HG03432 (cell line): ENCODE results near the gene TINCR.
"Not testable (repeated sequence)": the region's sequence is repeated elsewhere in the genome, so short reads cannot be mapped to it uniquely, and the experiment has no call there.

Source experiments
- ATAC-seq: cut with Tn5 transposase; IDR thresholded peaks from one replicate; pipeline ENCODE4 v1.9.1; 2021; ENCODE audit warnings: mild to moderate bottlenecking, moderate library complexity; ENCODE audit not compliant: unreplicated experiment

The TINCR gene

DNA sequence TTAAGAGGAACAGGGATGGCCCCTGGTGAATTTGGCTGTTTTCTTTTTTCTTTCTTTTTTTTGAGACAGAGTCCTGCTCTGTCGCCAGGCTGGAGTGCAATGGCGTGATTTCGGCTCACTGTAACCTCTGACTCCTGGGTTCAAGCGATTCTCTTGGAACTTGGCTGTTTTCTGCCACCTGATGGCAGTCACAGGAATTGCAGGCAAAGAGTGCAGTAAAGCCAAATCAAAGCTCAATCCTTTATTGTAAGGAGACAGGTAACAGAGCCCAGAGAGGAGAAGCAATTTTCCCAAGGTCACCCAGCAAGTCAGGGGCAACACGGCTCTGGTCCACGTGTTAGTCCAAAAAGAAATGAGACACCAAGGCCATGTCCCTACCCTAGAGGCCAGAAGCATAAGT is 6.2 kb downstream of the TINCR start:
- ATAC-seq = no peak

DNA sequence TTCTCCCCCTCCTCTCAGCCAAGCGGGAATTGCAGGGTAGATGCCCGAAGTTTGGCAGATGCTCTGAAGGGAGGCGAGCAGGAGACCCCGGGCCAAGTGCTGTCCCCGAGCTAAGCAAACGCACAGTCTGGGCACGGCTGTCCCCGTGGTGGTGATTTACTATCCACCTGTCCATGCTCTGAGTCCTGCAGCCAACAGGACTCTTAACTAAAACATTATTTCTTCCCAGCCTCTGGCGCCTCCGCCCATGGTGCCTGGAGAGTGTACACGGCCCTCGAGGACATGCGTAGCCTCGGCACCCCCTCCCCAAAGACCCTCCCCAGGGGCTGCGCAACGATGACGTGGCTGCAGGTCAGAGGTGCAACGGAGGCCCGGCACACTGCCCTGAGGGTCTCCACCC is 7.6 kb downstream of the TINCR start:
- no peak for ATAC-seq

DNA sequence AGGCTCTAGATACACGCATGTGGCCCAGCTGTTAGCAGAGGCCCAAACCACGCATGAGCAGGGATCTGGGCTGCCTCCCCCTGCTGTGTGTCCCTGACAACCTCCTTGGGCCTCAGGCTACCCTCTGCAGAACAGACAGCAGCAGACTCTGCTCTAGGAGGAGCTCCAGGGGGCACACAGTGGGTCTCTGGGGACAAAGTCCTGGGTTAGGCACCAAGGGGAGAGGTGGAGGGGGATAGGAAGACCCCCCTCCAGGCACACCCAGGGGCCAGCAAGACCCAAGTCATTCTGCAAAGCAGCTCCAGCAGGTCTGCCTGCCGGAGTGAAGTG is 8.0 kb downstream of the TINCR start:
- no peak for ATAC-seq

DNA sequence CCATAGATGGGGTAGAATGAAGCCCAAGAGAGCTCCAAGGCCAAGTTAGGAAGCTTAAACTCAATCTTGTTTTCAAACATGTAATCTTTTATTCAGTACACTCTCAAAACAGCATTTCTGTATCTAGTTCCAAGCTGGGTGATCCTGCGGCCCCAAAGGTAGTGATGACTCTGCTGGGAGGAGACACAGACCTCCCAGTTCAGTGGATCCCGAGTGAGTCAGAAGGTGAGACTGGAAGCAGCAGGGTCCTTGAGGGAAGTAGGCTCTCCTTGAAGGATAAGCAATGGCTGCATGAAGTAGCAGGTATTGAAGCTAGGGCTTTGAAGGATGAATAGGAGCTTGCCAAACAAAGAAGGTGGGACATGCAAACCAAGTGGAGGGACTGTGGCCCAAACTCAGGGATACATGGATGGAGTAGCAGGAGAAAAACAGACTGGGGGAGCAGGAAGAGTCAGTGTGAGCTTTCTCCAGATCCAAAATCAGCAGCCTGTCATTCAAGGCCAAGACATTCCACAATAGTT is 9.6 kb downstream of the TINCR start:
- no peak for ATAC-seq

DNA sequence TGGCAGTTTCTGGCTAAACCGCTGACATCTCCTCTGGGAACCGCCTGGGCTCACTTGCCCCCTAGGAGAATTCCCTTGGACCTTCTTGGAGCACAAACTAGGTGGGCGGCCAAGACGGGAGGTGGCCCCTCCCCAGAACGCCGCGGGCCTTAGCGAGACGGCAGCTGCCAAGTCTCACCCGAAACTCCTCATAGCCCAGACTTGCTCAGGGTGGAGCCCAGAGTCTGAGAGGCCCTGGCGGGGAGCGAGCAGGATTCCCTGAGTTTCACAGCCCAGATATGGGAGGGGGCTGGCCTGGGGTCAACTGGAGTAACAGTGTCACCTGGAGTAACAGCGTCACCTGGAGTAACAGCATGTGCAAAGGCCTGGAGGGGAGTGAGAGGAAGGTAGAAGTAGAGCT is 10.1 kb downstream of the TINCR start:
- no peak for ATAC-seq

DNA sequence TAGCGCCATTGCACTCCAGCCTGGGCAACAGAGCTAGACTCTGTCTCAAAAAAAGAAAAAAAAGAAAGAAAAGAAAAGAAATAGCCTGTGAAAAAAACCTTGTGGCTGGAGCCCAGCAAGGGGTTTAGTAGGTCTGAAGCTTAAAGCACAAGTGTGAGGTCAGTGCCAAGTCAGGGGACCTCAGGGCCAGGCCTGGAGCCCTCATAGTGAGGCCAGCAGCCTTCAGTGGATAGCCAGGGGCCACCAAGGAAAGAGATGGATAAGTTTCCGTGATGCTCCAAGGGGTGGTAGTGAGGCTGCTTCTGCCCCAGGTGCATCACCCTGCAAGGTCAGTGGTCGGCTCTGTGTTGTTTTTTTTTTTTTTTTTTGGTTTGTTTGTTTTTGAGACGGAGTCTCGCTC is 12.9 kb downstream of the TINCR start:
- no peak for ATAC-seq

DNA sequence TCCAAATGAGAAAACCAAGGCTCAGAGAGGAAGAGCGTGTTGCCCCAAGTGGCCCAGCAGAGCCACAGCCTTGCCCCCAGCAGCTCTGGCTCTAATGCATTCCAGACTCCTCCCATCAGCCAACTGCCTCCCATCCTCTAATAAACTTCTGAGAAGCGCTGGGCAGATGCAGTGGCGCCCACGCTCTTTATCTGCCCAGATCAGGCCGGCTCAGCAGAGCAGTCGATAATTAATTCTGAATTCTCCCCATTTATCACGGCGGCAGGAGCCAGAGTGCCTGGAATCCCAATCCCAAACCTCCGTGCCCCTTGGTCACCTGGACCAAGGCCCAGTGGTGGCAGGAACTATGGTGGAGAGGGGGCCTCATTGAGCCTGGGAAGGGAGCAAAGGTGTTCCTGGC is 13.9 kb downstream of the TINCR start:
- no peak for ATAC-seq

DNA sequence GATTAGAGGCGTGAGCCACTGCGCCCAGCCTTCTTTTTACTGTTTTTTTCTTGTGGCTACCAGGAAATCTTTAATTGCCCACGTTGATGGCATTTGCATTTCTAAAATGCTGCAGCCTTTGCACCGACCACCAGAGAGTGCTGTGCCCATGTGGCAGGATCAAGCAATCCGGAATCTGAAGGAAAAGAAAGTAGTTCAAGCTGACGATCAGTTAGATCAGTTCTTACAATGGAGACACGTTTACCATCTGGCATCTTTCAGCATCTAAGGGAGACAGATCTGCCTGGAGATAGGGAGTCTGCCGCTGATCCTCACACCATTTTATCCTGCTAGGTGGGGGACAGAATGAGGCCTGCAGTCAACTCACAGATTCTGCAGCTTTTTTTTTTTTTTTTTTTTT is 19.9 kb downstream of the TINCR start:
- no peak for ATAC-seq

DNA sequence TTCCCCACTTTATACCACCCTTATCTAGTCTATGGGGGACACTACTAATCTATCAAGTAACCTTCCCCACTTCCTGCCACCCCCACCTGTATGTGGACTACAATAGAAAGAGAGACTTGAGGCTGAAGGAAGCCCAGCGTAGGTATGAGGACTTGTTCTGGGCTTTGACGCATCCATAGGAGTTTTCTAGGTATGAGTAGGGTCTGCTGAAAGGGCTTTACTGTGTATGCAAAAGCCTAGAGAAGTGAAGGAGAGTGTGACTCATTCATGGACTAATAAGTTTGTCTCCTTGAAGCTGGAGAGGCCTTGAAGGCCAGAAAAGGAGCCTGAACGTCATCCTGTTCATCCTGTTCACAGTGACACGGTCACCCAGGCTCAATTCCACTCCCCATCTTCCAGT is 21.8 kb downstream of the TINCR start:
- ATAC-seq = no peak

DNA sequence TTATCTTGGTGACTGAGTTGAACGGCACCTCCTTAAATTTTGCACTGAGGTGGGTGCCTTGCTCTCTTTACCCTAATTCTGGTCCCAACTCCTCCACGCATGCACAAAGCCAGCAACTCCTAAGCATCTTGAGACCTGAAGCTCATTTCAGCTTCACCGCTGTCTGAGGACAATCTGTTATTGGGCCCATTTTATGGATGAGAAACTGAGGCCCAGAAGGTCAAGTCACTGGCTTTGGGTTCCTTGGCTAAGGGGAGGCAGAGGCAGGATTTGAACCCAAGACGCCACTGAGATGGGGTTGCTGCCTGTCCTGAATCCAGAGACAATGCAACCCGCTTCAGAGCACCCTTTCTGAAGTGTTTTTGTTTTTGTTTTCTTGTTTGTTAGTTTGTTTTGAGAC is 22.7 kb downstream of the TINCR start:
- no peak for ATAC-seq

DNA sequence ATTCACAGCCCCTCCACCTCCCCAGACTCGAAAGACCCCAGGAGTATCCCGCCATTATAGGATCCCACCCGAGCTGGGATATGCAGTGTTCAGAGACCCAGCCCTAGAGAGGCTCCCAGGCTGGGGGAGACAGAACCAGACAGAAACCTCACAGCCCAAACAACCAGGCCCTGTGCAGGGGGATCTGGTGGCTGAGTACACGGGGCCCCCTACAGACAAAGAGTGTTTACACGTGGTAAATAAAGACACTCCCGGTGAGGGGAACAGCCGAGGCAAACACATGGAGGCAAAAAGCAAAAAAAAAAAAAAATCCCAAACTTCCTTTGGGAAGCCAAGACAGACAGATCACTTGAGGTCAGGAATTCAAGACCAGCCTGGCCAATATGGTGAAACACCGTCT is 25.1 kb downstream of the TINCR start:
- no peak for ATAC-seq

DNA sequence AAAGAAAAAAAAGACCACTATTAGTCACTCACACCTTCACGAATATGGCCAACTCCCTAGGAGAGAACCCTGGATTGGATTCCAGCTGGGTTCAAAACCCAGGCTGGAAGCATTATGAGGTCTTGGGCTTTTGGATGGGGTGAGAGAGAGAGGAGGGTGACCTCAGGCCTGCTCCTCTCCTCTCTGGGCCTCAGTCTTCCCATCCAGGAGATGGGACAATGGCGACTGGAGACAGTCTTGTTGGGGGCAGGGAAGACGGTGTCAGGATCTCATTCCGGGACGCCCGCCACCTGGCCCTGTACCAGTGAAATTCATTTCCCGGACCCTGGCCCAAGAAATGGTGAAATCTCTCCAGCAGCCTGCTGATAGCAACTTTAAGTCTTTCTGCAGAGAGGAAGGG is 26.3 kb downstream of the TINCR start:
- ATAC-seq = no peak

DNA sequence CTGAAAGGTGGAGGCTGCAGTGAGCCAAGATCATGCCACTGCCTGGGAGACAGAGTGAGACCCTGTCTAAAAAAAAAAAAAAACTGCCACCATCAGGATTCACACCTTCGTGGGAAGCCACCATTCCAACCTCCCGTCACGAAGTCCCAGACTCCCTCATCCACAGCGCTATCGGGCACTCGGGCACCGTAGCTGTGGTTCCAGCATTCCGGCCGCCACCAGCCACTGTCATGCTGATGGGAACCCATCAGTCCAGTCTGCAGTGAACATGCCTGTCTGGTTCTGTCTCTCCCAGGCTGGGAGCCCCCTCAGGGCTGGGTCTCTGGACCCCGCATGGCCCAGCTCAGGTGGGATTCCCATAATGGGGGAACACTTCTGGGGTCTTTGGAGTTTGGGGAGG is 27.5 kb downstream of the TINCR start:
- no peak for ATAC-seq

DNA sequence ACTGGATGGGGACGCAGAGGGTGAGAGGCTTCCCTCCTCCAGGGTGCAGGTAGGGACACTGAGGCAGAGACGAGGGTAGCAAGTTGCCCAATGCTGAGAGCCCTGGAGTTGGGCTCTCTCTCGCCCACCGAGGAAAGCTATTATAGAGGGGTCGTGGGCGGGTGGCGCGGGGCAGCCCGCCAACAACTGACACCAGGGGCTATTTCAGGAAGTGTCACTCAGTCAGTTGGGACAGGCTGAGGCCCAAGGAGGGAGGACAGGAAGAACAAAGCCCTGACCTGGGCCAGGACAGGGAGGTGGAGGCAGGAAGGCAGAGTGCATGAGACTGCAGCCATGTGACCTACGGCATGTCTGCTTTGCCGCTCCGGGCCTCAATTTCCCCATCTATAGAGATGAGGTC is 29.9 kb downstream of the TINCR start:
- ATAC-seq = no peak

DNA sequence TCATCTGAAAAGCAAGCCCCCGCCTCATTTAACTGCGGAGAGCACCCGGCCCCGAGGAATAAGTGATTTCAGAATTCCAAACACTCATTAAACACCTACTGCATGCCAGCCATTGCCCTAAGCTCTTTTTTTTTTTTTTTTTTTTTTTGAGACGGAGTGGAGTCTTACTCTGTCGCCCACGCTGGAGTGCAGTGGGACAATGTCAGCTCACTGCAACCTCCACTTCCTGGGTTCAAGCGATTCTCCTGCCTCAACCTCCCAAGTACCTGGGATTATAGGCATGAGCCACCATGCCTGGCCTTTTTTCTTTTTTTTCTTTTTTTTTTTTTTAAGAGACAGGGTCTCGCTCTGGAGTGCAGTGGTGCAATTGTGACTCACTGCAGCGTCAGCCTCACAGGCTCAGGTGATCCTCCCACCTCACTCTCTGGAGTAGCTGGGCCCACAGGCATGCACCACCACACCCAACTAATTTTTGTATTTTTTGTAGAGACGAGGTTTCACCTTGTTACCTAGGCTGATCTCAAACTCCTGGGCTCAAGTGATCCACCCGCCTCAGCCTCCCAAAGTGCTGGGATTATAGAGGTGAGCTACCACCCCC is 30.7 kb downstream of the TINCR start:
- ATAC-seq = not testable (repeated sequence)

DNA sequence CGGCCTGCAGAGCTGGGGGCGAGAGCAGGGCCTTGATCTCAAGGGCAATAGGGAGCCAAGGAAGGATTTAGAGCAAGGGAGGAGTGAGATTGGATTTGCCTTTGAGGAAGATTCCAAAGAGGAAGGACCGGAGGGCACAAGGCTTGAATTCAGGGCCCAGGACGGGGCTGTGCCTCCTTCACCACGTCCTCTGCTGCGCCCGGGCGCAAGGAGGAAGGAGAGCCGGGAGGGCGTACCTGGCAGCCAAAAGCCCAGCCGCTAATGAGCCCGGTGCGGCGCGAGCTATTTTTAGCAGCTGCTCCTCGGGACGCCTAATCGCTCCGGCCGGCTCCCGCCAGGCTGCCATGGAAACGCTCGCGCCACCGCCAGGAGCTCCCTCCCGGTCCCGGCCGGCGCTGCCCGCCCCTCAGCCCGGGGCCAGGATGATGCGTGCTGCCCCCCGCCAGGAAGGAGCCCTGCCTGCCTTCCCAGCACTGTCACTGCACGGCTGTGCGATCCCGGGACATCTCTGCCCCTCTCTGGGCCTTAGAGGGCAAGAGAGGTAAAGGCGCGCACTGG is 31.3 kb downstream of the TINCR start:
- ATAC-seq = no peak

DNA sequence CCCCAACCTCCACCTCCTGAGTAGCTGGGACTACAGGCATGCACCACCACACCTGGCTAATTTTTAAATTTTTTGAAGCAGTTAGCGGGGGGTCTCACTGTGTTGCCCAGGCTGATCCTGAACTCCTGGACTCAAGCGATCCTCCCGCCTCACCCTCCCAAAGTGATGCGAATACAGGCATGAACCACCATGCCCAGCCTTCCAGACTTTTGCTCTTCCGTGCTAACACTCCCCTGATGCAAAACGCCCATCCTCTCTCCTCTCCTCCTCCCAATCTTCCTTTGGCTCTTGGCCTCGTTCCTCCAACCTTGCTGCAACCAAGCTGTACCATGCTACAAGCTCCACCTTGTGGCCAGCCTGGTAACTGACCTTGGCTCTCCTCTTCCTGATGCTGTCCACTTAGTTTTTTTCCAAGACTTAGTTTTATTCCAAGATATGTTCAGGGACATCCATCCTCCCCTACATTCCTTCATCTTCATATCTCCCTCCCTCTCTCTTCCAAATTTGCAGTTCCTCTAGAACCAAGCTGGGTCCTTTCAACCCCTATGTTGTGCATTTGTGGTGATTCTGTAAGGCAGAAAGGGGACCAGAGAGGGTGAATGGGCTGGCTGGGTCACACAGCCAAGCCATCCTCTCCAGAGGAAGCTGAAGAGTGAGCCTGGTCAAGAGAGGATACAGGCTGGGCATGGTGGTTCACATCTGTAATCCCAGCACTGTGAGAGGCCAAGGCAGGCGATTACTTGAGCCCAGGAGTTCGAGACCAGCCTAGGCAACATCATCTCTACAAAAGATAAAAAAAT is 32.8 kb downstream of the TINCR start:
- ATAC-seq = no peak

DNA sequence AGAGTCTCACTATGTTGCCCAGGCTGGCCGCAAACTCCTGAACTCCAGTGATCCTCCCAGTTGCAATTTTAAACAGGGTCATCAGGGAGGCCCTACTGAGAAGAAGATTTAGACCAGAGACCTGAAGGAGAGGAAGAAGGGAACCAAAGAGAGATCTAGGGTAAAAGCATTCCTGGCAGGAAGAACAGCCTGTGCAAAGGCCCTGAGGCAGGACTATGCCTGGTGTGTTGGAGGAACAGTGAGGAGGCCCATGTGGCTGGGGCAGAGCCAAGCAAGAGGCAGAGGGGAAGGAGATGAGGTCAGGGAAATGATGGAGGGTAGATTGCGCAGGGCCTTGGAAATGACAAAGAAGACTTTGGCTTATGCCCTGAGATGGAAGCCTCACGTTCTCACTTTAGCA is 34.5 kb downstream of the TINCR start:
- ATAC-seq = no peak

DNA sequence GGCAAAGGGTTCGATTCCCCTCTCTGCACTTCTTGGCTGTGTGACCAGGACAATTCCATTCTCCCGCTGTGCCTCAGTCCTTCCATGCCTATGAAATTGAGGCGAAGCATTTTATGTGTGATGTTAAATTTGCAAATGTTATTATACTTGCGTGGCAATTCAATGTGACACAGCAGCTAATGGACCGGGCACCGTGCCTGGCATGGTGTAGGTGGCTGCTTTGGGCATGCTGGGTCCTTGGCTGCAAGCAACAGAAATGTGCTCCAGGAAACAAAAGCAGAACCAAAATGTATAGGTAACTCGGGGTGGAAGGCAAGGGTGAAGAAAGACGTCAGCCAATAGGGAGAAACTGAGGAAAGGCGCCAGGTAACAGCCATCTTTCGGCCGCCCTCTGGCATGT is 37.1 kb downstream of the TINCR start:
- ATAC-seq = no peak

DNA sequence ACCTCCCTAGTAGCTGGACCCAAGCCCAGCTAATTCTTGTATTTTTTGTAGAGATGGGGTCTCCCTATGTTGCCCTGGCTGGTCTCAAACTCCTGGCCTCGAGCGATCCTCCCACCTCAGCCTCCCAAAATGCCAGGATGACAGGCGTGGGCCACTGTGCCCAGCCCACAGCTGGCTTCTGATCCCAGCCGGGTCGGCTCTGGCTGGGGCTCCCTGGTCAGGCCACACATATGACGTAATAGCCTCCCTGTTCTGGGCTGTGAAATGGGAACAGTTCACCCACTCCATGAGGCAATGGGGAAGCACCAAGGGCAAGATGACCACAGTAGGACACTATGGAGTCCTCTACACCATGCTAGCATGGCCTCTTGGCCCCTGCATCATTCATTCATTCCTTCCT is 41.1 kb downstream of the TINCR start:
- no peak for ATAC-seq

DNA sequence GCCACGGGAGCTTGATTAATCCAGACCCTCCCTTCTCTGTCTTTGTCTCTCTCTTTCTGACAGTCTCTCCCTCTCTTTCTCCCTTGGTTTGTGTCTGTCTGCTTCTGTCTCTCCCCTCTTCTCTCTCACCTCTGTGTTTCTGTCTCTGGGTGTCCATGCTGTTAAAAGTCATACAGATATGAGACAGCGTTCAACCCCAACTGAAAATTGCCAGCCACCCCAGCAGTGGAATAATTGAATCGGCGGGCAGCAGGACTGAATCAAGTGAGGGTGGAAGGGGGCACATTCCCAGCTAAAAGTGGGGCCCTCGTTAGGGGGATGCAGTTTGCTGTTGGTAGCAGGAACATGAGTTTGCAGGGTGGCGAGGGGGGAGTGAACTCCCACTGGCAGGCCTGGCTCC is 43.7 kb downstream of the TINCR start:
- no peak for ATAC-seq

DNA sequence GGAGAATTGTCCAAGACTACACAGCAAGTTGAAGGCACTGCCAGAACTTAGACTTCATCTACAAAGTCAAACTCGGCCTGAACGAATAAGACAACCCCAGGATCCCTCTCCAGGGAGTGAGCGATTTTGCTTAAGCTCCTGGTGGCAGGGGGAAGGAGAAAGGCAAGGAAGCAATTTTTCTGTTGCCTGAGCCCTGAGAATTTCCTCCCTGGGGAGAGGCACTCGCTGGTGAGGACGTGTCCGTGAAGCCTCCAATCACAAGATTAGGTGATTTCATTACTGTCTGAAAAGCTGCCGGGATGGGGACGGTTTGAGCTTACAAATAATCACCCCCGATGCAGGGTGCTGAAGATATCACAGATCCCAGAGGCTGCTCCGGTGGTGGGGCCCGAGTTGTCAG is 45.6 kb downstream of the TINCR start:
- ATAC-seq = no peak

DNA sequence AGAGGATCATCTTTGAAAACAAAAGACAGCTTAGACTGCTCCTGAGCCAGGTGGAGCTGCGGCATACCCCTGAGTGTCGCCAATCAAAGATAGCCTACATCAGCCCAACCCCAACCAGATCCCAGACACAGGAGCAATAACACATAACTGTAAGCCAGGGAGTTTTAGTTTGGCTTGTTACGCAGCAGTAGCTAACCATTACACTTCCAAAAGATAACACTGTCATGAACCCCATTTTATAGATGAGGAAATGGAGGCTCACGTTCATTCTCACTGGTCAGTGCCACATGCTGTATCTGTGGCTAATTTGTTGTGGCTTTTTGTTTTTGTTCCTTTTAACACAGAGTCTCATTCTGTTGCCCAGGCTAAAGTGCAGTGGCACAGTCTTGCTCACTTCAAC is 47.3 kb downstream of the TINCR start:
- ATAC-seq = no peak
